HL-60 (cell line): ENCODE results near the gene KRTAP4-16.

ENCODE experiments used
- DNase-seq, 2 experiments: peaks; one replicate each; pipeline ENCODE4 v3.0.0-alpha.2; 2010 to 2020; ENCODE audit warnings: low read depth in 1 of 2, low spot score in 1 of 2
- H3K27ac ChIP-seq: fragments of 250-450 bp; sonication (Bioruptor Pico); replicated peaks from 2 replicates; pipeline ENCODE4 v1.5.1; 2020; ENCODE audit warnings: mild to moderate bottlenecking, moderate library complexity
- H3K27me3 ChIP-seq: fragments of 250-450 bp; sonication (Bioruptor Pico); 2 replicates; pipeline ENCODE4 v1.5.1; 2021; ENCODE audit warnings: mild to moderate bottlenecking, moderate library complexity; ENCODE audit not compliant: insufficient read depth, poor library complexity, severe bottlenecking
- H3K4me3 ChIP-seq: replicated peaks from 2 replicates; pipeline ENCODE4 v1.5.1; 2011; ENCODE audit warnings: mild to moderate bottlenecking, control low read depth, low read length; ENCODE audit not compliant: insufficient read depth
- CTCF ChIP-seq: IDR thresholded peaks from one replicate; pipeline ENCODE4 v1.5.1; 2011; ENCODE audit warnings: low read length, control low read depth, inconsistent platforms; ENCODE audit not compliant: insufficient read depth
- GABPA ChIP-seq: IDR thresholded peaks from 2 replicates; pipeline ENCODE4 v1.6.1; 2012; ENCODE audit warnings: low read depth
- POLR2AphosphoS5 ChIP-seq: IDR thresholded peaks from 2 replicates; pipeline ENCODE4 v1.6.1; 2012; ENCODE audit warnings: low read depth
- REST ChIP-seq: IDR thresholded peaks from 2 replicates; pipeline ENCODE4 v1.6.1; 2012; ENCODE audit warnings: low read depth; ENCODE audit not compliant: insufficient replicate concordance
- SPI1 ChIP-seq: IDR thresholded peaks from 2 replicates; pipeline ENCODE4 v1.6.1; 2012; ENCODE audit warnings: low read depth, mild to moderate bottlenecking, borderline replicate concordance

Gene KRTAP4-16

GRCh38 chr17:41082626-41083025, 19.4 kb downstream of the KRTAP4-16 start:
- Histone ChIP-seq H3K27me3 (no peaks in the 10 kb centered on the region), H3K27ac (no peak overlapping the region), H3K4me3 (no peak overlapping the region)
- no peak for TF ChIP-seq SPI1
- no peak for TF ChIP-seq GABPA
- no peak for TF ChIP-seq REST
- no peak for TF ChIP-seq CTCF
- TF ChIP-seq POLR2AphosphoS5, result no peak
- no peak for DNase-seq

GRCh38 chr17:41076788-41077187, 25.2 kb downstream of the KRTAP4-16 start:
- no peak overlapping the region for H3K27ac ChIP-seq
- H3K4me3 ChIP-seq, result no peak overlapping the region
- no peaks in the 10 kb centered on the region for H3K27me3 ChIP-seq
- TF ChIP-seq GABPA, result no peak
- DNase-seq, result no peak

- Histone ChIP-seq H3K27ac (no peak overlapping the region), H3K27me3 (no peaks in the 10 kb centered on the region), H3K4me3 (no peak overlapping the region)
- no peak for DNase-seq
- no peak for TF ChIP-seq SPI1
Observed at GRCh38 chr17:41073676-41074075, 28.3 kb downstream of the KRTAP4-16 start.

GRCh38 chr17:41071606-41072360, 30.2 kb downstream of the KRTAP4-16 start:
- Histone ChIP-seq H3K4me3 (no peak overlapping the region), H3K27me3 (no peaks in the 10 kb centered on the region), H3K27ac (no peak overlapping the region)
- no peak for TF ChIP-seq POLR2AphosphoS5
- no peak for TF ChIP-seq REST
- no peak for TF ChIP-seq CTCF
- no peak for TF ChIP-seq SPI1
- TF ChIP-seq GABPA, result no peak
- DNase-seq, result no peak

GRCh38 chr17:41069031-41069430, 33.0 kb downstream of the KRTAP4-16 start:
- TF ChIP-seq GABPA (no peak), SPI1 (peak; percentile 54; the same call in 1 of the 2 replicates), POLR2AphosphoS5 (peak; percentile 71)
- Histone ChIP-seq H3K27me3 (no peaks in the 10 kb centered on the region), H3K4me3 (no peak overlapping the region), H3K27ac (no peak overlapping the region)
- peak in 1 of 2 experiments; percentile 72 for DNase-seq
